GM23338 (cell line): Measurements from ENCODE around the gene FURIN. TPM values are rescaled to one million over a fixed set of nuclear protein-coding genes. Genes with fewer than 3 reads are reported as not detected.

ENCODE experiments used
- ATAC-seq: fragments of 200-7000 bp; cut with Tn5 transposase; 3 replicates; pipeline ENCODE4 v1.9.1; 2020
- DNase-seq: peaks from one replicate; pipeline ENCODE4 v3.0.0-alpha.2; 2015; ENCODE audit warnings: low spot score
- H2AFZ ChIP-seq: fragments of 200-600 bp; sonication (generic); 2 replicates; pipeline ENCODE4 v1.8.0; 2016; ENCODE audit warnings: antibody characterized with exemption, mild to moderate bottlenecking, moderate library complexity
- H3F3A ChIP-seq: fragments of 200-600 bp; sonication (generic); replicated peaks from 2 replicates; pipeline ENCODE4 v1.8.0; 2017; ENCODE audit warnings: antibody characterized with exemption, mixed run types, low read depth
- H3K27ac ChIP-seq: fragments of 200-600 bp; sonication (generic); 2 replicates; pipeline ENCODE4 v1.6.1; 2016; ENCODE audit warnings: low read depth
- H3K27me3 ChIP-seq: fragments of 200-600 bp; sonication (generic); 2 replicates; pipeline ENCODE4 v1.8.0; 2016; ENCODE audit warnings: mild to moderate bottlenecking, mixed run types, moderate library complexity; ENCODE audit not compliant: insufficient read depth
- H3K36me3 ChIP-seq: fragments of 200-600 bp; sonication (generic); 2 replicates; pipeline ENCODE4 v1.8.0; 2016; ENCODE audit warnings: mild to moderate bottlenecking; ENCODE audit not compliant: insufficient read depth
- H3K4me1 ChIP-seq: fragments of 200-600 bp; sonication (generic); 2 replicates; pipeline ENCODE4 v1.8.0; 2016; ENCODE audit warnings: mild to moderate bottlenecking, moderate library complexity; ENCODE audit not compliant: insufficient read depth
- H3K4me2 ChIP-seq: fragments of 200-600 bp; sonication (generic); 2 replicates; pipeline ENCODE4 v1.7.1; 2017; ENCODE audit warnings: mixed run types
- H3K4me3 ChIP-seq: fragments of 200-600 bp; sonication (generic); 2 replicates; pipeline ENCODE4 v1.6.1; 2016; ENCODE audit warnings: mixed run types
- H3K79me2 ChIP-seq: fragments of 200-600 bp; sonication (generic); replicated peaks from 2 replicates; pipeline ENCODE4 v1.8.0; 2017; ENCODE audit warnings: mild to moderate bottlenecking; ENCODE audit not compliant: insufficient read depth
- H3K9me2 ChIP-seq: fragments of 200-600 bp; sonication (generic); 2 replicates; pipeline ENCODE4 v1.8.0; 2017; ENCODE audit not compliant: insufficient read depth
- H4K20me1 ChIP-seq: fragments of 200-600 bp; sonication (generic); replicated peaks from 2 replicates; pipeline ENCODE4 v1.8.0; 2017; ENCODE audit warnings: mild to moderate bottlenecking; ENCODE audit not compliant: insufficient read depth
- H3K27ac Mint-ChIP-seq: 2 replicates; pipeline ENCODE4 v1.8.0; 2020; ENCODE audit warnings: inconsistent platforms, mild to moderate bottlenecking, moderate library complexity, mixed read lengths
- H3K27me3 Mint-ChIP-seq: 3 replicates; pipeline ENCODE4 v1.8.0; 2022; ENCODE audit warnings: low read depth, mild to moderate bottlenecking, moderate library complexity, mixed read lengths, inconsistent platforms; ENCODE audit not compliant: insufficient read depth, poor library complexity
- H3K36me3 Mint-ChIP-seq: 3 replicates; pipeline ENCODE4 v1.8.0; 2021; ENCODE audit warnings: low read depth, mild to moderate bottlenecking, inconsistent platforms, moderate library complexity, mixed read lengths
- H3K4me1 Mint-ChIP-seq: 3 replicates; pipeline ENCODE4 v1.8.0; 2020; ENCODE audit warnings: mild to moderate bottlenecking, inconsistent platforms, mixed read lengths
- H3K4me3 Mint-ChIP-seq: 3 replicates; pipeline ENCODE4 v1.8.0; 2021; ENCODE audit warnings: moderate library complexity, mild to moderate bottlenecking, inconsistent platforms, mixed read lengths
- H3K9me3 Mint-ChIP-seq: 3 replicates; pipeline ENCODE4 v1.8.0; 2020; ENCODE audit warnings: moderate library complexity, mild to moderate bottlenecking, inconsistent platforms, mixed read lengths
- EZH2 ChIP-seq: fragments of 200-600 bp; sonication (generic); IDR thresholded peaks from one replicate; pipeline ENCODE4 v1.8.0; 2017; ENCODE audit warnings: antibody characterized with exemption, mild to moderate bottlenecking, low read depth; ENCODE audit not compliant: unreplicated experiment
- JUNB ChIP-seq: IDR thresholded peaks from one replicate; pipeline ENCODE4 v1.6.1; 2016; ENCODE audit warnings: antibody characterized with exemption; ENCODE audit not compliant: unreplicated experiment
- NANOG ChIP-seq: IDR thresholded peaks from 2 replicates; pipeline ENCODE4 v1.6.1; 2016; ENCODE audit warnings: antibody characterized with exemption, borderline replicate concordance
- POLR2AphosphoS5 ChIP-seq: IDR thresholded peaks from 2 replicates; pipeline ENCODE4 v1.6.1; 2016; ENCODE audit warnings: antibody characterized with exemption, low read depth
- ZNF114 ChIP-seq: fragments of 250-450 bp; sonication (Bioruptor Pico); IDR thresholded peaks from 2 replicates; pipeline ENCODE4 v1.5.0; 2020; ENCODE audit warnings: mild to moderate bottlenecking, moderate library complexity
- ZNF331 ChIP-seq: fragments of 250-450 bp; sonication (Bioruptor Pico); IDR thresholded peaks from 2 replicates; pipeline ENCODE4 v1.5.0; 2020; ENCODE audit warnings: low read depth, mild to moderate bottlenecking, moderate library complexity
- polyA plus RNA-seq: library from polyadenylated mRNA; unstranded; fragments of >200 nt; fragmentation: Nextera tagmentation; extraction: Ambion mirVana; gene quantifications from 2 replicates; pipeline ENCODE4 v1.2.1, GENCODE V29; 2016
- total RNA-seq: library from RNA; depleted of rRNA; stranded (reverse); fragments of >200 nt; shearing (Covaris generic); gene quantifications from 2 replicates; pipeline ENCODE4 v1.2.3, GENCODE V29; 2014
- TF ChIP-seq, protein P1 (sequence below), 2 experiments: fragments of 200-600 bp in 1 of 2; sonication (generic) in 1 of 2; conservative IDR thresholded peaks; 2 replicates each; pipeline versions ENCODE4 v1.5.1 to v1.6.1; 2016 to 2017; ENCODE audit warnings: antibody characterized with exemption in 2 of 2, low read depth in 2 of 2, mild to moderate bottlenecking in 2 of 2, moderate library complexity in 1 of 2
- TF ChIP-seq, protein P2 (sequence below): IDR thresholded peaks from one replicate; pipeline ENCODE4 v1.6.1; 2018; ENCODE audit warnings: antibody characterized with exemption; ENCODE audit not compliant: unreplicated experiment

FURIN gene
- total and polyA plus RNA-seq, 2 experiments from 2014 or later = 6.3 to 20.9 TPM

DNA sequence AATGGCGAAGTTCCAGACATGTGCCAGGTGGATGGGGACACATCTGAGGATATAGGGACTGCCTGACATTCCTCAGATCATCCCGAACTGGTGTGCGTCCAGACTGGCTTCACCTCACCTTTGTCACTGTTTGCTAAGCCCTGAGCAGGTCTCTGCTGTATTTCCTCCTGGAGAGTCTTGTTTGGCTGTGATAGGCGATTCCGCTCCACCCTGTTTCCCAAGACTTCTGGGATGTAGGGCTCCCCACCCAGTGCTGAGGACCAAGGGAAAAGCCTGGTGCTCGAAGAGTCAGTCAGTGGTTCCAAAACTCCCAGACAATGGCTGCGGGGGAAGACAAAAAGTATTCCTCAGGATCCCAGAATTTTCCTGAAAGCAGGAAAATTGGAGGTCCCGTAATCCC, 11.1 kb upstream of the FURIN start:
- TF ChIP-seq ZNF331 (CRISPR knock-in tag) (no peak), NANOG (no peak), JUNB (no peak)
- TF ChIP-seq, protein P1, sequence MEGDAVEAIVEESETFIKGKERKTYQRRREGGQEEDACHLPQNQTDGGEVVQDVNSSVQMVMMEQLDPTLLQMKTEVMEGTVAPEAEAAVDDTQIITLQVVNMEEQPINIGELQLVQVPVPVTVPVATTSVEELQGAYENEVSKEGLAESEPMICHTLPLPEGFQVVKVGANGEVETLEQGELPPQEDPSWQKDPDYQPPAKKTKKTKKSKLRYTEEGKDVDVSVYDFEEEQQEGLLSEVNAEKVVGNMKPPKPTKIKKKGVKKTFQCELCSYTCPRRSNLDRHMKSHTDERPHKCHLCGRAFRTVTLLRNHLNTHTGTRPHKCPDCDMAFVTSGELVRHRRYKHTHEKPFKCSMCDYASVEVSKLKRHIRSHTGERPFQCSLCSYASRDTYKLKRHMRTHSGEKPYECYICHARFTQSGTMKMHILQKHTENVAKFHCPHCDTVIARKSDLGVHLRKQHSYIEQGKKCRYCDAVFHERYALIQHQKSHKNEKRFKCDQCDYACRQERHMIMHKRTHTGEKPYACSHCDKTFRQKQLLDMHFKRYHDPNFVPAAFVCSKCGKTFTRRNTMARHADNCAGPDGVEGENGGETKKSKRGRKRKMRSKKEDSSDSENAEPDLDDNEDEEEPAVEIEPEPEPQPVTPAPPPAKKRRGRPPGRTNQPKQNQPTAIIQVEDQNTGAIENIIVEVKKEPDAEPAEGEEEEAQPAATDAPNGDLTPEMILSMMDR (conservative IDR thresholded peaks at IDR 0.05; ENCODE audit: low read depth in 2 of 2) = no peak
- TF ChIP-seq, protein P2, sequence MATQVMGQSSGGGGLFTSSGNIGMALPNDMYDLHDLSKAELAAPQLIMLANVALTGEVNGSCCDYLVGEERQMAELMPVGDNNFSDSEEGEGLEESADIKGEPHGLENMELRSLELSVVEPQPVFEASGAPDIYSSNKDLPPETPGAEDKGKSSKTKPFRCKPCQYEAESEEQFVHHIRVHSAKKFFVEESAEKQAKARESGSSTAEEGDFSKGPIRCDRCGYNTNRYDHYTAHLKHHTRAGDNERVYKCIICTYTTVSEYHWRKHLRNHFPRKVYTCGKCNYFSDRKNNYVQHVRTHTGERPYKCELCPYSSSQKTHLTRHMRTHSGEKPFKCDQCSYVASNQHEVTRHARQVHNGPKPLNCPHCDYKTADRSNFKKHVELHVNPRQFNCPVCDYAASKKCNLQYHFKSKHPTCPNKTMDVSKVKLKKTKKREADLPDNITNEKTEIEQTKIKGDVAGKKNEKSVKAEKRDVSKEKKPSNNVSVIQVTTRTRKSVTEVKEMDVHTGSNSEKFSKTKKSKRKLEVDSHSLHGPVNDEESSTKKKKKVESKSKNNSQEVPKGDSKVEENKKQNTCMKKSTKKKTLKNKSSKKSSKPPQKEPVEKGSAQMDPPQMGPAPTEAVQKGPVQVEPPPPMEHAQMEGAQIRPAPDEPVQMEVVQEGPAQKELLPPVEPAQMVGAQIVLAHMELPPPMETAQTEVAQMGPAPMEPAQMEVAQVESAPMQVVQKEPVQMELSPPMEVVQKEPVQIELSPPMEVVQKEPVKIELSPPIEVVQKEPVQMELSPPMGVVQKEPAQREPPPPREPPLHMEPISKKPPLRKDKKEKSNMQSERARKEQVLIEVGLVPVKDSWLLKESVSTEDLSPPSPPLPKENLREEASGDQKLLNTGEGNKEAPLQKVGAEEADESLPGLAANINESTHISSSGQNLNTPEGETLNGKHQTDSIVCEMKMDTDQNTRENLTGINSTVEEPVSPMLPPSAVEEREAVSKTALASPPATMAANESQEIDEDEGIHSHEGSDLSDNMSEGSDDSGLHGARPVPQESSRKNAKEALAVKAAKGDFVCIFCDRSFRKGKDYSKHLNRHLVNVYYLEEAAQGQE = no peak
- Histone ChIP-seq H3K4me1 (peaks cover 8% of the 10 kb centered on the region), H3K27me3 (no peaks in the 10 kb centered on the region), H4K20me1 (no peaks in the 10 kb centered on the region), H3K4me3 (no peak overlapping the region), H3K4me2 (no peak overlapping the region), H3F3A (no peaks in the 10 kb centered on the region), H3K27ac (no peak overlapping the region), H2AFZ (no peak overlapping the region), H3K36me3 (no peaks in the 10 kb centered on the region), H3K9me2 (no peaks in the 10 kb centered on the region), H3K79me2 (no peaks in the 10 kb centered on the region)
- Mint-ChIP-seq H3K27me3 (peaks cover 12% of the 10 kb centered on the region), H3K27ac (no peak overlapping the region), H3K36me3 (no peaks in the 10 kb centered on the region), H3K9me3 (no peaks in the 10 kb centered on the region), H3K4me3 (no peak overlapping the region), H3K4me1 (peaks cover 9% of the 10 kb centered on the region)
- ATAC-seq = no peak
- no peak for DNase-seq

DNA sequence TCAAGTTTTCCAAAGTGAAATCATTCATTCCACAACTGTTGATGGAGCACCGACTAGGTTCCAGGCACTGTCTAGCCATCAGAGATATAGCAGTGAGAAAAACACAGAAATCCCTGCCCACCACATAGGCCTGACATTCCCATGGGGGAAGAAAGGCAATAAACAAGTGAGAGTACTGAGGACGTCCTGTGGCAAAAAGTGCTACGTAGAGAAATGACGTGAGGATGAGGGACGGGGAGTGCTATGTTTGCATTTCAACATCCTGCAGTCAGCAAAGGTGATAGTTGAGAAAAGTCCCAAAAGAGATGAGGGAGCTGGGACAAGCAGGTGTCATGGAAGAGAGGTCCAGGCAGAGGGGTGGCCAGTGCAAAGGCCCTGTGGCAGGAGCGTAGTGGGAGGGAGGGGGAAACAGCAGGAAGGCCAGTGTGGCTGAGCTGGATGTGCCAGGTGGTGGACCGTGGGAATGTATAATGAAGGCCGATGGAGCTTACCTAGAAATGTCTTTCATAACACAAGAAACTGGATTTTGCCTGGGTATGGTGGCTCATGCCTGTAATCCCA, 10.4 kb upstream of the FURIN start:
- Mint-ChIP-seq H3K4me1 (peaks cover 9% of the 10 kb centered on the region), H3K4me3 (no peak overlapping the region)
- H3F3A ChIP-seq = no peaks in the 10 kb centered on the region
- no peak for TF ChIP-seq ZNF114 (CRISPR knock-in tag)
- TF ChIP-seq POLR2AphosphoS5 = no peak
- TF ChIP-seq, protein P1 (conservative IDR thresholded peaks at IDR 0.05; ENCODE audit: low read depth in 2 of 2) = no peak
- TF ChIP-seq EZH2 = no peak
- TF ChIP-seq NANOG = no peak

More for the DNA sequence above, 10.4 kb upstream of the FURIN start:
- Histone ChIP-seq H3K27ac (no peak overlapping the region), H3K36me3 (no peaks in the 10 kb centered on the region), H3K9me2 (no peaks in the 10 kb centered on the region), H3K4me3 (no peak overlapping the region), H3K4me1 (peaks cover 8% of the 10 kb centered on the region), H3K27me3 (no peaks in the 10 kb centered on the region), H4K20me1 (no peaks in the 10 kb centered on the region), H3K79me2 (no peaks in the 10 kb centered on the region), H2AFZ (no peak overlapping the region), H3K4me2 (no peak overlapping the region)
- no peak for ATAC-seq
- Mint-ChIP-seq H3K36me3 (no peaks in the 10 kb centered on the region), H3K27me3 (peaks cover 12% of the 10 kb centered on the region), H3K9me3 (no peaks in the 10 kb centered on the region), H3K27ac (no peak overlapping the region)
- no peak for DNase-seq
